B cell (primary cell): ENCODE data around the gene WFDC10B. TPM values are rescaled to one million over a fixed set of nuclear protein-coding genes. Genes with fewer than 3 reads are reported as not detected.

Source experiments
- ATAC-seq: fragments of 200-7000 bp; cut with Tn5 transposase; one replicate; pipeline ENCODE4 v1.10.0; 2021; ENCODE audit warnings: low read depth, mild to moderate bottlenecking, moderate number of reproducible peaks, moderate library complexity
- CTCF ChIA-PET: fragments of 350-600 bp; sonication (Branson Sonifier 250); formaldehyde crosslinking; loops from one replicate; lab custom pipeline; 2021; ENCODE audit warnings: antibody characterized with exemption, inconsistent platforms; lab: Charles Lee
- POLR2A ChIA-PET: fragments of 350-600 bp; sonication (Branson Sonifier 250); formaldehyde crosslinking; loops from one replicate; lab custom pipeline; 2021; ENCODE audit warnings: antibody characterized with exemption; lab: Charles Lee
- DNase-seq: peaks from one replicate; pipeline ENCODE4 v3.0.0; 2013
- H2AFZ ChIP-seq: 2 replicates; pipeline ENCODE4 v1.6.1; 2012; ENCODE audit warnings: mild to moderate bottlenecking, low read depth, low read length; ENCODE audit not compliant: insufficient read depth, poor library complexity, severe bottlenecking
- H3K27ac ChIP-seq, 2 donors: 1 replicate in 1 of 2; 2 replicates in 1 of 2; pipeline ENCODE4 v1.5.1; 2012 to 2013; ENCODE audit warnings: low read length in 2 of 2, mild to moderate bottlenecking in 2 of 2, moderate library complexity in 1 of 2
- H3K27me3 ChIP-seq, 4 experiments: fragments of 200-600 bp in 1 of 4; sonication (generic) in 1 of 4; replicated peaks in 1 of 4; 1 replicate in 2 of 4; 2 replicates in 2 of 4; pipeline versions ENCODE4 v1.6.1 to v1.7.0; 2013 to 2016; ENCODE audit warnings: low read length in 3 of 4, mild to moderate bottlenecking in 2 of 4, mixed read lengths in 1 of 4, moderate library complexity in 1 of 4; ENCODE audit not compliant: insufficient read depth in 4 of 4, control insufficient read depth in 3 of 4; ENCODE audit errors: control extremely low read depth in 1 of 4
- H3K36me3 ChIP-seq, 2 experiments: replicated peaks in 1 of 2; 1 replicate in 1 of 2; 2 replicates in 1 of 2; pipeline versions ENCODE4 v1.6.1 to v1.7.1; 2013; ENCODE audit warnings: low read length in 1 of 2; ENCODE audit not compliant: insufficient read depth in 2 of 2, control insufficient read depth in 1 of 2; ENCODE audit errors: control extremely low read depth in 1 of 2, extremely low read depth in 1 of 2
- H3K4me1 ChIP-seq, 2 donors: fragments of 200-600 bp in 1 of 2; sonication (generic) in 1 of 2; 1 replicate in 1 of 2; 2 replicates in 1 of 2; pipeline versions ENCODE4 v1.5.1 to v1.6.1; 2013 to 2017; ENCODE audit warnings: low read length in 2 of 2; ENCODE audit not compliant: control insufficient read depth in 2 of 2, insufficient read depth in 2 of 2
- H3K4me2 ChIP-seq: replicated peaks from 2 replicates; pipeline ENCODE3; 2012; ENCODE audit warnings: mild to moderate bottlenecking, low read depth, low read length; ENCODE audit not compliant: poor library complexity, severe bottlenecking
- H3K4me3 ChIP-seq, 5 experiments: fragments of 200-600 bp in 1 of 5; sonication (generic) in 1 of 5; 1 replicate in 3 of 5; 2 replicates in 2 of 5; pipeline versions ENCODE4 v1.5.1 to v1.7.0; 2011 to 2016; ENCODE audit warnings: low read length in 4 of 5, mild to moderate bottlenecking in 4 of 5, low read depth in 2 of 5, control low read depth in 1 of 5, moderate library complexity in 1 of 5; ENCODE audit not compliant: insufficient read depth in 1 of 5; ENCODE audit errors: control extremely low read depth in 1 of 5, extremely low read depth in 1 of 5
- H3K79me2 ChIP-seq: fragments of 200-600 bp; sonication (generic); one replicate; pipeline ENCODE4 v1.6.0; 2016; ENCODE audit warnings: low read length; ENCODE audit not compliant: control insufficient read depth, insufficient read depth
- H3K9ac ChIP-seq: fragments of 200-600 bp; sonication (generic); 2 replicates; pipeline ENCODE4 v1.6.1; 2017; ENCODE audit warnings: mild to moderate bottlenecking, low read length, moderate library complexity
- H3K9me3 ChIP-seq, 3 donors: one replicate each; pipeline versions ENCODE4 v1.6.1 to v1.7.1; 2013; ENCODE audit warnings: low read length in 2 of 3; ENCODE audit not compliant: control insufficient read depth in 2 of 3, insufficient read depth in 1 of 3; ENCODE audit errors: control extremely low read depth in 1 of 3
- H4K20me1 ChIP-seq: 2 replicates; pipeline ENCODE4 v1.6.0; 2012; ENCODE audit warnings: mild to moderate bottlenecking, low read length; ENCODE audit not compliant: insufficient read depth, control insufficient read depth, poor library complexity, severe bottlenecking
- H3K27ac Mint-ChIP-seq: one replicate; pipeline ENCODE4 v1.8.0; 2021; ENCODE audit warnings: mixed read lengths
- H3K27me3 Mint-ChIP-seq: one replicate; pipeline ENCODE4 v1.8.0; 2021; ENCODE audit warnings: mixed read lengths
- H3K4me1 Mint-ChIP-seq: one replicate; pipeline ENCODE4 v1.8.0; 2021; ENCODE audit warnings: mixed read lengths
- H3K4me3 Mint-ChIP-seq: one replicate; pipeline ENCODE4 v1.8.0; 2021; ENCODE audit warnings: mixed read lengths
- H3K9me3 Mint-ChIP-seq: one replicate; pipeline ENCODE4 v1.8.0; 2022; ENCODE audit warnings: mixed read lengths; ENCODE audit not compliant: insufficient read depth
- CTCF ChIP-seq: fragments of 200-600 bp; IDR thresholded peaks from one replicate; pipeline ENCODE4 v1.8.0; 2022; ENCODE audit warnings: antibody characterized with exemption, mild to moderate bottlenecking
- EZH2 ChIP-seq: IDR thresholded peaks from 2 replicates; pipeline ENCODE4 v1.6.1; 2012; ENCODE audit warnings: borderline replicate concordance, low read depth, mild to moderate bottlenecking, moderate library complexity, low read length; ENCODE audit not compliant: insufficient read depth, poor library complexity, severe bottlenecking
- WGBS: methylation state at CpG from one replicate; pipeline ENCODE4 v1.1.5; 2013; ENCODE audit warnings: missing lambda C conversion rate; ENCODE audit not compliant: insufficient coverage; 5-methylcytosine and 5-hydroxymethylcytosine counted together
- intact Hi-C: fragments of 100-400 bp; cut with micrococcal nuclease; formaldehyde crosslinking; loops from one replicate; pipeline ENCODE4 v1.10.0; 2022
- polyA plus RNA-seq: library from polyadenylated mRNA; depleted of rRNA; stranded (reverse); fragments of >200 nt; gene quantifications from 2 replicates; pipeline ENCODE4 v1.2.3, GENCODE V29; 2012
- total RNA-seq, 2 donors: library from RNA; stranded (reverse); fragments of 120-200 nt in 1 of 2; gene quantifications; 1 replicate in 1 of 2; 2 replicates in 1 of 2; pipeline versions ENCODE4 v1.2.3 to v1.2.4, GENCODE V29; 2013 to 2022

The WFDC10B gene
- total and polyA plus RNA-seq, 2 donors (not counting 1 experiment from before 2014, with no cell fraction given), result not detected

GRCh38 chr20:45742596-45742995 is 37.8 kb upstream of the WFDC10B start:
- POLR2A ChIA-PET, result no interaction called here

GRCh38 chr20:45735988-45736387 is 31.2 kb upstream of the WFDC10B start:
- H3K4me1 ChIP-seq, result no peaks in the 10 kb centered on the region
- Mint-ChIP-seq H3K4me3 (no peak overlapping the region), H3K9me3 (no peaks in the 10 kb centered on the region), H3K4me1 (no peaks in the 10 kb centered on the region), H3K27ac (no peak overlapping the region), H3K27me3 (peaks cover 29% of the 10 kb centered on the region)
- no peak for DNase-seq
- no peak for ATAC-seq
- no peak overlapping the region for H3K4me2 ChIP-seq
- ChIA-PET POLR2A (no interaction called here), CTCF (no interaction called here)
- no peak overlapping the region for H3K9ac ChIP-seq
- TF ChIP-seq EZH2 (no peak), CTCF (no peak)
- WGBS, result 93% methylated on average over 19 of the region's 23 CpGs
- intact Hi-C loops, result no loop called here
- H3K27ac ChIP-seq, result no peak overlapping the region
- no peaks in the 10 kb centered on the region for H3K36me3 ChIP-seq
- H3K27me3 ChIP-seq, result peaks cover 0 to 10% (median 6%) of the 10 kb centered on the region in 4 experiments
- no peaks in the 10 kb centered on the region for H3K79me2 ChIP-seq
- no peak overlapping the region for H3K4me3 ChIP-seq
- no peaks in the 10 kb centered on the region for H4K20me1 ChIP-seq
- H3K9me3 ChIP-seq, result peaks cover 1 to 18% (median 17%) of the 10 kb centered on the region in 3 donors
- H2AFZ ChIP-seq, result no peak overlapping the region

More at GRCh38 chr20:45742596-45742995, 37.8 kb upstream of the WFDC10B start:
- peaks cover 0 to 2% (median 0%) of the 10 kb centered on the region in 4 experiments for H3K27me3 ChIP-seq
- Mint-ChIP-seq H3K27ac (no peak overlapping the region), H3K27me3 (peaks cover 25% of the 10 kb centered on the region), H3K9me3 (no peaks in the 10 kb centered on the region), H3K4me1 (no peaks in the 10 kb centered on the region), H3K4me3 (no peak overlapping the region)
- no peaks in the 10 kb centered on the region for H3K79me2 ChIP-seq
- intact Hi-C loops, result no loop called here
- no peak overlapping the region for H3K9ac ChIP-seq
- TF ChIP-seq CTCF (no peak), EZH2 (no peak)
- H3K9me3 ChIP-seq, result no peaks in the 10 kb centered on the region
- CTCF ChIA-PET, result no interaction called here
- no peak overlapping the region for H3K4me2 ChIP-seq
- H4K20me1 ChIP-seq, result no peaks in the 10 kb centered on the region
- no peaks in the 10 kb centered on the region for H3K4me1 ChIP-seq
- H2AFZ ChIP-seq, result no peak overlapping the region
- ATAC-seq, result no peak
- no peak for DNase-seq
- H3K4me3 ChIP-seq, result no peak overlapping the region
- WGBS, result 90% methylated on average over 2 of the region's 4 CpGs
- no peak overlapping the region for H3K27ac ChIP-seq
- no peaks in the 10 kb centered on the region for H3K36me3 ChIP-seq
